Measurements from ENCODE around the gene METRNL. TPM values are rescaled to one million over a fixed set of nuclear protein-coding genes. Genes with fewer than 3 reads are reported as not detected.

The METRNL gene
- total RNA-seq, 1 experiment from 2014 or later: 29.0 TPM

- H3K9me3 Mint-ChIP-seq (ENCODE audit: low read depth, unreplicated experiment): no peaks in the 10 kb centered on the region
- H3K36me3 Mint-ChIP-seq (ENCODE audit: insufficient read depth, unreplicated experiment): no peaks in the 10 kb centered on the region
- no peaks in the 10 kb centered on the region for H3K27me3 Mint-ChIP-seq (ENCODE audit: unreplicated experiment)
- no peak overlapping the region for H3K27ac Mint-ChIP-seq (ENCODE audit: unreplicated experiment)
- no peaks in the 10 kb centered on the region for H3K4me1 Mint-ChIP-seq (ENCODE audit: low read depth, unreplicated experiment)
- DNase-seq: no peak
- no peak overlapping the region for H3K4me3 Mint-ChIP-seq (ENCODE audit: low read depth, unreplicated experiment)
- CTCF ChIA-PET: no interaction called here
- intact Hi-C loops (cut with micrococcal nuclease; ENCODE audit: unreplicated experiment): no loop called here
- no TSS peak for BruUV-seq (replicated peaks)
- TF ChIP-seq CTCF (IDR thresholded peaks at IDR 0.05; ENCODE audit: unreplicated experiment): no peak
These were observed 17.2 kb upstream of the METRNL start for GRCh38 chr17:83062011-83062817.

GRCh38 chr17:83062818-83063671 is 16.4 kb upstream of the METRNL start:
- CTCF ChIA-PET: no interaction called here
- TF ChIP-seq CTCF (IDR thresholded peaks at IDR 0.05; ENCODE audit: unreplicated experiment): no peak
- no peaks in the 10 kb centered on the region for H3K27me3 Mint-ChIP-seq (ENCODE audit: unreplicated experiment)
- no TSS peak for BruUV-seq (replicated peaks)
- H3K4me1 Mint-ChIP-seq (ENCODE audit: low read depth, unreplicated experiment): no peaks in the 10 kb centered on the region
- H3K4me3 Mint-ChIP-seq (ENCODE audit: low read depth, unreplicated experiment): no peak overlapping the region
- peaks cover 4% of the 10 kb centered on the region for H3K36me3 Mint-ChIP-seq (ENCODE audit: insufficient read depth, unreplicated experiment)
- DNase-seq: no peak
- intact Hi-C loops (cut with micrococcal nuclease; ENCODE audit: unreplicated experiment): no loop called here
- H3K9me3 Mint-ChIP-seq (ENCODE audit: low read depth, unreplicated experiment): no peaks in the 10 kb centered on the region
- H3K27ac Mint-ChIP-seq (ENCODE audit: unreplicated experiment): no peak overlapping the region

- H3K36me3 Mint-ChIP-seq (ENCODE audit: insufficient read depth, unreplicated experiment): peaks cover 5% of the 10 kb centered on the region
- no peaks in the 10 kb centered on the region for H3K4me1 Mint-ChIP-seq (ENCODE audit: low read depth, unreplicated experiment)
- no peak for DNase-seq
- CTCF ChIA-PET: no interaction called here
- intact Hi-C loops (cut with micrococcal nuclease; ENCODE audit: unreplicated experiment): no loop called here
- peaks cover 2% of the 10 kb centered on the region for H3K27me3 Mint-ChIP-seq (ENCODE audit: unreplicated experiment)
- no peak overlapping the region for H3K4me3 Mint-ChIP-seq (ENCODE audit: low read depth, unreplicated experiment)
- no TSS peak for BruUV-seq (replicated peaks)
- TF ChIP-seq CTCF (IDR thresholded peaks at IDR 0.05; ENCODE audit: unreplicated experiment): no peak
- H3K9me3 Mint-ChIP-seq (ENCODE audit: low read depth, unreplicated experiment): no peaks in the 10 kb centered on the region
- H3K27ac Mint-ChIP-seq (ENCODE audit: unreplicated experiment): no peak overlapping the region
These were observed 15.2 kb upstream of the METRNL start for GRCh38 chr17:83064021-83064731.

All from Calu3 (cell line).